A549 (cell line): ENCODE measurements around the gene SLC35G4.

ENCODE experiments used
- CHD2 ChIP-seq: fragments of 150-350 bp; IDR thresholded peaks from 2 replicates; pipeline ENCODE4 v1.6.1; 2014; ENCODE audit warnings: low read length; ENCODE audit not compliant: partially characterized antibody
- E2F6 ChIP-seq: IDR thresholded peaks from 2 replicates; pipeline ENCODE4 v1.6.1; 2012; ENCODE audit warnings: low read depth, borderline replicate concordance
- KDM1A ChIP-seq: fragments of 200-600 bp; sonication (generic); IDR thresholded peaks from 2 replicates; pipeline ENCODE4 v1.6.1; 2016; ENCODE audit warnings: low read depth, mild to moderate bottlenecking
- KDM5A ChIP-seq: fragments of 200-600 bp; sonication (generic); IDR thresholded peaks from 2 replicates; pipeline ENCODE4 v1.6.1; 2016; ENCODE audit warnings: antibody characterized with exemption, mild to moderate bottlenecking
- MAFK ChIP-seq: fragments of 450-650 bp; IDR thresholded peaks from 2 replicates; pipeline ENCODE4 v1.6.1; 2014; ENCODE audit not compliant: partially characterized antibody
- POLR2A ChIP-seq: IDR thresholded peaks from 2 replicates; pipeline ENCODE4 v1.6.1; 2012; ENCODE audit warnings: mild to moderate bottlenecking, low read length
- POLR2AphosphoS2 ChIP-seq: conservative IDR thresholded peaks from 2 replicates; pipeline ENCODE4 v1.6.1; 2012; ENCODE audit warnings: low read length, improper control_type of control experiment, inconsistent platforms
- RAD21 ChIP-seq, 2 experiments: fragments of >200 bp in 1 of 2; sonication (Bioruptor Twin) in 1 of 2; formaldehyde crosslinking in 1 of 2; IDR thresholded peaks in 1 of 2; conservative IDR thresholded peaks in 1 of 2; 2 replicates in 1 of 2; 3 replicates in 1 of 2; pipeline ENCODE4 v1.6.1; 2012 to 2018; ENCODE audit warnings: inconsistent platforms in 1 of 2
- REST ChIP-seq: fragments of 200-600 bp; sonication (generic); IDR thresholded peaks from 2 replicates; pipeline ENCODE4 v1.6.1; 2016; ENCODE audit warnings: antibody characterized with exemption, mild to moderate bottlenecking, moderate library complexity
- RFX5 ChIP-seq: fragments of 450-650 bp; IDR thresholded peaks from 2 replicates; pipeline ENCODE4 v1.7.1; 2014; ENCODE audit warnings: antibody characterized with exemption, mild to moderate bottlenecking, moderate library complexity
- USF2 ChIP-seq: fragments of 450-650 bp; IDR thresholded peaks from 2 replicates; pipeline ENCODE4 v1.6.1; 2014; ENCODE audit warnings: antibody characterized with exemption
- ZNF302 ChIP-seq: fragments of 250-450 bp; sonication (Bioruptor Pico); IDR thresholded peaks from 2 replicates; pipeline ENCODE4 v1.9.0; 2021; ENCODE audit warnings: inconsistent platforms, mild to moderate bottlenecking, moderate library complexity
- TF ChIP-seq, protein P1 (sequence below): fragments of >200 bp; sonication (Bioruptor Twin); formaldehyde crosslinking; IDR thresholded peaks from 3 replicates; pipeline ENCODE4 v1.5.1; 2016
- TF ChIP-seq, protein P2 (sequence below): fragments of >200 bp; sonication (Bioruptor Twin); formaldehyde crosslinking; IDR thresholded peaks from 2 replicates; pipeline ENCODE4 v1.6.1; 2016

- TF ChIP-seq RFX5 (no peak), CHD2 (no peak), ZNF302 (CRISPR knock-in tag) (no peak), MAFK (no peak), KDM5A (no peak), POLR2A (no peak), USF2 (no peak), RAD21 (conservative IDR thresholded peaks at IDR 0.05 in 1 of 2, IDR thresholded peaks at IDR 0.05 in 1 of 2) (no peak), KDM1A (no peak), POLR2AphosphoS2 (no peak), REST (no peak), E2F6 (no peak)
- TF ChIP-seq, protein P1, sequence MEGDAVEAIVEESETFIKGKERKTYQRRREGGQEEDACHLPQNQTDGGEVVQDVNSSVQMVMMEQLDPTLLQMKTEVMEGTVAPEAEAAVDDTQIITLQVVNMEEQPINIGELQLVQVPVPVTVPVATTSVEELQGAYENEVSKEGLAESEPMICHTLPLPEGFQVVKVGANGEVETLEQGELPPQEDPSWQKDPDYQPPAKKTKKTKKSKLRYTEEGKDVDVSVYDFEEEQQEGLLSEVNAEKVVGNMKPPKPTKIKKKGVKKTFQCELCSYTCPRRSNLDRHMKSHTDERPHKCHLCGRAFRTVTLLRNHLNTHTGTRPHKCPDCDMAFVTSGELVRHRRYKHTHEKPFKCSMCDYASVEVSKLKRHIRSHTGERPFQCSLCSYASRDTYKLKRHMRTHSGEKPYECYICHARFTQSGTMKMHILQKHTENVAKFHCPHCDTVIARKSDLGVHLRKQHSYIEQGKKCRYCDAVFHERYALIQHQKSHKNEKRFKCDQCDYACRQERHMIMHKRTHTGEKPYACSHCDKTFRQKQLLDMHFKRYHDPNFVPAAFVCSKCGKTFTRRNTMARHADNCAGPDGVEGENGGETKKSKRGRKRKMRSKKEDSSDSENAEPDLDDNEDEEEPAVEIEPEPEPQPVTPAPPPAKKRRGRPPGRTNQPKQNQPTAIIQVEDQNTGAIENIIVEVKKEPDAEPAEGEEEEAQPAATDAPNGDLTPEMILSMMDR: no peak
- TF ChIP-seq, protein P2, sequence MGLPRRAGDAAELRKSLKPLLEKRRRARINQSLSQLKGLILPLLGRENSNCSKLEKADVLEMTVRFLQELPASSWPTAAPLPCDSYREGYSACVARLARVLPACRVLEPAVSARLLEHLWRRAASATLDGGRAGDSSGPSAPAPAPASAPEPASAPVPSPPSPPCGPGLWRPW: no peak
Measured at GRCh38 chr18:11649839-11650238, 40.4 kb downstream of the SLC35G4 start.
